Duodenal mucosa (tissue), 2 donors: ENCODE data around the gene MCTP2.

Experiments used
- H3K27ac ChIP-seq: one replicate; pipeline ENCODE4 v1.7.0; 2013; ENCODE audit warnings: low read depth, low read length
- H3K27me3 ChIP-seq, 2 donors: one replicate each; pipeline ENCODE4 v1.7.0; 2013; ENCODE audit warnings: low read length in 2 of 2, control low read depth in 1 of 2; ENCODE audit not compliant: insufficient read depth in 2 of 2, control insufficient read depth in 1 of 2
- H3K36me3 ChIP-seq, 2 donors: one replicate each; pipeline ENCODE4 v1.7.0; 2013; ENCODE audit warnings: low read length in 2 of 2, control low read depth in 1 of 2; ENCODE audit not compliant: insufficient read depth in 2 of 2, control insufficient read depth in 1 of 2
- H3K4me1 ChIP-seq, 2 donors: one replicate each; pipeline ENCODE4 v1.7.0; 2013; ENCODE audit warnings: low read length in 2 of 2, control low read depth in 1 of 2; ENCODE audit not compliant: insufficient read depth in 2 of 2, control insufficient read depth in 1 of 2
- H3K4me3 ChIP-seq, 2 donors: one replicate each; pipeline ENCODE4 v1.7.0; 2013; ENCODE audit warnings: low read length in 2 of 2, low read depth in 1 of 2
- H3K9ac ChIP-seq, 2 donors: one replicate each; pipeline ENCODE4 v1.7.0; 2013; ENCODE audit warnings: low read length in 2 of 2, low read depth in 1 of 2
- H3K9me3 ChIP-seq, 2 donors: one replicate each; pipeline ENCODE4 v1.7.0; 2013; ENCODE audit warnings: low read length in 2 of 2, control low read depth in 1 of 2; ENCODE audit not compliant: control insufficient read depth in 1 of 2

MCTP2 gene

GRCh38 chr15:94456226-94456625, 224.9 kb downstream of the MCTP2 start:
- Histone ChIP-seq H3K9ac (no peak overlapping the region), H3K27ac (no peak overlapping the region), H3K27me3 (no peaks in the 10 kb centered on the region), H3K4me1 (no peaks in the 10 kb centered on the region), H3K4me3 (no peak overlapping the region), H3K9me3 (no peaks in the 10 kb centered on the region), H3K36me3 (peaks cover 3 to 6% of the 10 kb centered on the region in 2 donors)

DNA sequence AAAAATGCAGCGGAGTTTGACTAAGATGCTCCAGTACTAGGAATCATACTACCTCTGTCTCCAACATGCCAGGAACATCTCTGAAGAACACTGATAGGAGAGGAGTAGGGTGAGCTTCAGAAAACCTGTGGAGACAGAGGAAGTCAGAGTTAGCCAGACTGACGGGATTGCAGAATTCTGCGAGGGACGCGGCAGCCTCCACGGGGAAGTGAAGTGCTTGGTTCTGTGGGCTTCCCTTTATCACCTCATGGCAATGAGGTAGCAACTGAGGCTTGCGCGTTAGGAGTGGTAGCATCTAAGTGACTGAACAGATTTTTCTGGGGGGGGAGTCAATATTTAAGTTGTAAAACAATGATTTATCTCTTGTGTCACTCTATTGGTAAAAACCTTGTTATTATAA, 226.3 kb downstream of the MCTP2 start:
- H3K27ac ChIP-seq: no peak overlapping the region
- H3K36me3 ChIP-seq: peaks cover 3 to 6% of the 10 kb centered on the region in 2 donors
- H3K9me3 ChIP-seq: no peaks in the 10 kb centered on the region
- no peak overlapping the region for H3K9ac ChIP-seq
- no peak overlapping the region for H3K4me3 ChIP-seq
- no peaks in the 10 kb centered on the region for H3K4me1 ChIP-seq
- no peaks in the 10 kb centered on the region for H3K27me3 ChIP-seq

- H3K36me3 ChIP-seq: peaks cover 3 to 6% of the 10 kb centered on the region in 2 donors
- no peaks in the 10 kb centered on the region for H3K9me3 ChIP-seq
- no peaks in the 10 kb centered on the region for H3K27me3 ChIP-seq
Measured at GRCh38 chr15:94460624-94461023, 229.3 kb downstream of the MCTP2 start.

DNA sequence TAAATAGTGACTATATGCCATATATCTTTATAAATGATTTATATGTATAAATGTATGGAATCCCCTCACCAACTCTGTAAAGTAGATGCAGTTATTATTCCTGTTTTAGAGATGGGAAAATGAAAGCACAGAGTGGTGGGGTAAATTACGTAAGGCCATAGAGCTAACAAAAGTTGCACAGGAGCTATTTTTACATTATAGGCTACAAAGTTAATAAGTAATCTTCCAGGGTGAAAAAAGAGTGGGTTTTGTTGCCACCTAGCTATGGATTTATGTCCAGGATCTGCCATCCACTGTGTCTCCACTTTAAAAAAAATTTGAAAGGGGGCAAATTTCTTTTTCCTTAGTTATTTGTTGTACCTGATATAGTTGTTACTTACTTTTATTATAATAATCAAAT, 235.7 kb downstream of the MCTP2 start:
- Histone ChIP-seq H3K27ac (no peak overlapping the region), H3K36me3 (peaks cover 0 to 6% of the 10 kb centered on the region in 2 donors), H3K4me3 (no peak overlapping the region), H3K9ac (no peak overlapping the region), H3K27me3 (no peaks in the 10 kb centered on the region), H3K4me1 (no peaks in the 10 kb centered on the region), H3K9me3 (no peaks in the 10 kb centered on the region)

More at GRCh38 chr15:94460624-94461023, 229.3 kb downstream of the MCTP2 start:
- no peak overlapping the region for H3K27ac ChIP-seq
- H3K4me3 ChIP-seq: no peak overlapping the region
- H3K4me1 ChIP-seq: no peaks in the 10 kb centered on the region
- H3K9ac ChIP-seq: no peak overlapping the region

DNA sequence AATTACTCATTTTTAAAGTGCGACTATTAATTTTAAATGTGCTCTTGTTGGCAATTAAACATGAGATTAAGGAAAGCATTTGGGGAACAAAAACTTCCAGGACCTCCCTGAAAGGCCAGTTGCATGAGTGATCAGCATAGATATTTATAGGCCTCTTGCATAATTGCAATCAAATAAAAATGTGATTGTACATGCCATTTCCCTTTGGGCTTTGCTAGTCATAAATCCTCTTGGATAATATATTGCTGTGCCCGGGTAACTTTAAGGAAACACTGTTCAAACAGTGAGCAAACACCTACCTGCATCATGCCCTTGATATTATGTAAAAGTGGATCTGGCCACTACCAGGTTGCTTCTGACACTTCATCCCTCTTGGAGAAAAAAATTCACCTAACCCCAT, 239.1 kb downstream of the MCTP2 start:
- no peak overlapping the region for H3K27ac ChIP-seq
- H3K9me3 ChIP-seq: no peaks in the 10 kb centered on the region
- H3K9ac ChIP-seq: no peak overlapping the region
- no peak overlapping the region for H3K4me3 ChIP-seq
- H3K27me3 ChIP-seq: no peaks in the 10 kb centered on the region
- H3K4me1 ChIP-seq: no peaks in the 10 kb centered on the region
- H3K36me3 ChIP-seq: peaks cover 0 to 12% of the 10 kb centered on the region in 2 donors

DNA sequence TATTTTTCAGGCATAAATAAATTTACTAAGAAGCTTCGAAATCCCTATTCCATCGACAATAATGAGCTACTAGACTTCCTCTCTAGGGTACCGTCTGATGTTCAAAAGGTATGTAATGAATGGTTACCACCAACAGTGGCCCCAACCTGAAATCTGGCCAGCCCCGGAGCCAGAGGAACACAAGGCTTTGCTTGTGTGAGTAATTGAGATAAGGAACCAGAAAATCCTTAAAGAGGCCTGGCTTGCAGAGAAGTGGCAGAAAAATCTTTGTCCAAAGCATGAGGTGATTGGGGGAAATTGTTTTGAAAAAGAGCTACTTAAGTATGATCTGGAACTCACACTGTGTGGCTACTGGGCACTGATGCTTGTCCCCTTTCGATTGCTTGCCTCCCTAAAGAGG, 245.3 kb downstream of the MCTP2 start:
- Histone ChIP-seq H3K27ac (no peak overlapping the region), H3K9me3 (no peaks in the 10 kb centered on the region), H3K9ac (no peak overlapping the region), H3K4me1 (no peaks in the 10 kb centered on the region), H3K27me3 (no peaks in the 10 kb centered on the region), H3K4me3 (no peak overlapping the region), H3K36me3 (peaks cover 12 to 36% of the 10 kb centered on the region in 2 donors)

GRCh38 chr15:94477913-94478553, 246.7 kb downstream of the MCTP2 start:
- H3K9me3 ChIP-seq: no peaks in the 10 kb centered on the region
- H3K36me3 ChIP-seq: peaks cover 12 to 36% of the 10 kb centered on the region in 2 donors
- no peak overlapping the region for H3K4me3 ChIP-seq
- H3K27ac ChIP-seq: no peak overlapping the region
- no peak overlapping the region for H3K9ac ChIP-seq
- no peaks in the 10 kb centered on the region for H3K27me3 ChIP-seq
- H3K4me1 ChIP-seq: no peaks in the 10 kb centered on the region

GRCh38 chr15:94478763-94479162, 247.4 kb downstream of the MCTP2 start:
- Histone ChIP-seq H3K9ac (no peak overlapping the region), H3K27me3 (no peaks in the 10 kb centered on the region), H3K36me3 (peaks cover 12 to 36% of the 10 kb centered on the region in 2 donors), H3K4me3 (no peak overlapping the region), H3K27ac (no peak overlapping the region), H3K9me3 (no peaks in the 10 kb centered on the region), H3K4me1 (no peaks in the 10 kb centered on the region)

- no peak overlapping the region for H3K27ac ChIP-seq
- H3K9ac ChIP-seq: no peak overlapping the region
- H3K36me3 ChIP-seq: peaks cover 12 to 31% of the 10 kb centered on the region in 2 donors
- H3K9me3 ChIP-seq: no peaks in the 10 kb centered on the region
- H3K27me3 ChIP-seq: no peaks in the 10 kb centered on the region
- H3K4me1 ChIP-seq: no peaks in the 10 kb centered on the region
- H3K4me3 ChIP-seq: no peak overlapping the region
Measured at GRCh38 chr15:94480289-94480834, 249.0 kb downstream of the MCTP2 start.

- H3K27me3 ChIP-seq: no peaks in the 10 kb centered on the region
- H3K9me3 ChIP-seq: no peaks in the 10 kb centered on the region
- no peak overlapping the region for H3K27ac ChIP-seq
- H3K9ac ChIP-seq: no peak overlapping the region
- H3K4me1 ChIP-seq: no peaks in the 10 kb centered on the region
- peaks cover 4 to 5% of the 10 kb centered on the region in 2 donors for H3K36me3 ChIP-seq
- H3K4me3 ChIP-seq: no peak overlapping the region
Measured at GRCh38 chr15:94485148-94485719, 253.9 kb downstream of the MCTP2 start.
